IPS-18a (cell line): Measurements from ENCODE around the gene CFAP43.

ENCODE experiments used
- H3K27ac ChIP-seq: one replicate; pipeline ENCODE4 v1.5.1; 2013; ENCODE audit warnings: low read length
- H3K27me3 ChIP-seq: one replicate; pipeline ENCODE4 v1.6.1; 2013; ENCODE audit warnings: mild to moderate bottlenecking, low read length; ENCODE audit not compliant: control insufficient read depth, insufficient read depth
- H3K36me3 ChIP-seq: one replicate; pipeline ENCODE4 v1.6.1; 2013; ENCODE audit warnings: low read depth, low read length; ENCODE audit not compliant: control insufficient read depth
- H3K4me1 ChIP-seq: one replicate; pipeline ENCODE4 v1.6.1; 2013; ENCODE audit warnings: low read depth, low read length; ENCODE audit not compliant: control insufficient read depth
- H3K4me3 ChIP-seq: one replicate; pipeline ENCODE4 v1.5.1; 2013; ENCODE audit warnings: low read length
- H3K9ac ChIP-seq: one replicate; pipeline ENCODE4 v1.6.1; 2013; ENCODE audit warnings: mild to moderate bottlenecking, low read length, moderate library complexity
- H3K9me3 ChIP-seq: one replicate; pipeline ENCODE4 v1.6.1; 2013; ENCODE audit warnings: low read depth, low read length; ENCODE audit not compliant: control insufficient read depth

CFAP43 gene

DNA sequence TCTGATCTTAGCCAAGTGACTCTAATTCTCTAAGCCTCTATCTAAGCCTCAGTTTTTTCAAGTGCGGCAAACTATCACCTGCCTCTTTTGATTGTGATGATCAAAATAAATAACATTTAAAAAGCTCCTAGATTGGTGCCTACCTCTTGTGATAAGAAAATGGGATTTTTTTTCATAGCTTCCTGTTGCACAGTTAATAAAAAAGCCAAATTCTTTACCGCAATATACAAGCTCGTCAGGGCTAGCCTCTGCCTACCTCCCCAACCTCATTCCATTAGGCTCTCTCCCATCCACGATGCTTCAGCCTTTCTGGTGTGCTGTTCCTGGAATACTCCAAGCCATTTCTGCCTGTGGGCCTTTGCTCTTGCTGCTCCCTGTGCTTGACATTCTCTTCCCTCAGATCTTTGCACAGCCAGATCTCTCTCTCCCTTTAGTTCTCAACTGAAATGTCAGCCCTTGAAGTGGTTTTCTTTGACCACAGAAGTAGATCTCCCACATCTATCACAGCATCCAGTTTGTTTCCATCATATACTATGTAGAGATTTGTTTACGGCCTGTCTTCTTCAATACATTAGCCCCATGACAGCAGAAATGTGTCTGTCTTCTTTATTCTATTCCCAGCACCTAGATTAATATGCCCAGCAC lies 61.4 kb downstream of the CFAP43 start:
- H3K27ac ChIP-seq = no peak overlapping the region
- no peak overlapping the region for H3K4me3 ChIP-seq
- no peaks in the 10 kb centered on the region for H3K27me3 ChIP-seq
- no peaks in the 10 kb centered on the region for H3K36me3 ChIP-seq
- H3K9me3 ChIP-seq = no peaks in the 10 kb centered on the region
- no peak overlapping the region for H3K9ac ChIP-seq
- H3K4me1 ChIP-seq = no peaks in the 10 kb centered on the region

DNA sequence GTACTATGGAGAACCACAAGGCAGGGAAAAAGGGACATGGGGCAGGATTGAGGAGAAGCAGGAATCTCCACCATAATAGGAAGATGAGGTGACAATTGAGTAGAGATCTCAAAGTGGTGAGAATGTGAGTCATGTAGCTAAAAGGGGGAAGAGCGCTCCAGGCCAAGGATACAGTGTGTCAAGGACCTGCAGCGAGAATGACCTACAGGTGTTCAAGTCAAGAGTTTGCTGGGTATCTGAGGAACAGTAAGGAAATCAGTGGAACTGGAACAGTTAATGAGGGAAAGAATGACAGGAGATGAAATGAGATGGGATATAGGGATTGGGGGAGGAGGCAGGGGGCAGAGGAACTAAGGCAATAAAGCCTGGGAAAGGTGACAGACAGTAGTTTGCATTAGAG lies 76.6 kb downstream of the CFAP43 start:
- Histone ChIP-seq H3K27ac (no peak overlapping the region), H3K36me3 (no peaks in the 10 kb centered on the region), H3K4me3 (no peak overlapping the region), H3K27me3 (no peaks in the 10 kb centered on the region), H3K4me1 (no peaks in the 10 kb centered on the region), H3K9ac (no peak overlapping the region), H3K9me3 (no peaks in the 10 kb centered on the region)

DNA sequence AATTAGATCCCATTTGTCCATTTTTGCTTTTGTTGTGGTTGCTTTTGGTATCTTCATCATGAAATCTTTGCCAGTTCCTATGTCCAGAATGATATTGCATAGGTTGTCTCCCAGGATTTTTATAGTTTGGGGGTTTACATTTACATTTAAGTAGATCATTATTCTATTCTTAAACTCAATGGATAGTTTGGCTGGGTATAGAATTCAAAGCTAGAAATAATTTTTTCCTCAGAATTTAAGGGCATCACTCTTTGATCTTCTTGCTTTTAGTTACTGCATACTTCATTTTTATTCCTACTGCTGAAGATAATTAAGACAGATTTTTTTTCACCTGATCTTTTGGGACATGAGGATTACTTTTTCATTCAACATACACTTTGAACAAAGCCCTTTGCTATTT lies 80.4 kb downstream of the CFAP43 start:
- no peak overlapping the region for H3K9ac ChIP-seq

DNA sequence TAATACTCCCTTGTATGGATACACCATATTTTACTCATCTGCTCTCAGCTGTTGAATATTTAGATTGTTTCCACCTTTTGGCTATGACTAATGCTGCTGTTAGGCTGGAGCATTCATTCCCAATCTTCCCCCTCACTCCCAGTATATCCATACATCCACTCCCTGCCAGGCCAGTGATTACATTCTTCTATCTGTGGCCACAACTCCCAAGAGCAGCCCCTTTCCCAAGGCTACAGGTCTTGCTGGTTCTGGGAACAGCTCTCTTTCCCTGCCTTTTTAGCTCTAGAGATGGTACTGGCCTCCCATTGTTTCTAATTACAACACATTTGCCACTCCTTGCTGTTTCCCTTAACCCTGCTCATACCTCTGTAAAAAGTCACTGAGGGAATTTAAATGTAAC lies 82.0 kb downstream of the CFAP43 start:
- Histone ChIP-seq H3K4me3 (no peak overlapping the region), H3K27me3 (no peaks in the 10 kb centered on the region), H3K27ac (no peak overlapping the region)

More for the DNA sequence above, 80.4 kb downstream of the CFAP43 start:
- no peak overlapping the region for H3K4me3 ChIP-seq
- H3K4me1 ChIP-seq = peaks cover 8% of the 10 kb centered on the region
- no peak overlapping the region for H3K27ac ChIP-seq
- H3K9me3 ChIP-seq = no peaks in the 10 kb centered on the region
- no peaks in the 10 kb centered on the region for H3K27me3 ChIP-seq
- no peaks in the 10 kb centered on the region for H3K36me3 ChIP-seq

DNA sequence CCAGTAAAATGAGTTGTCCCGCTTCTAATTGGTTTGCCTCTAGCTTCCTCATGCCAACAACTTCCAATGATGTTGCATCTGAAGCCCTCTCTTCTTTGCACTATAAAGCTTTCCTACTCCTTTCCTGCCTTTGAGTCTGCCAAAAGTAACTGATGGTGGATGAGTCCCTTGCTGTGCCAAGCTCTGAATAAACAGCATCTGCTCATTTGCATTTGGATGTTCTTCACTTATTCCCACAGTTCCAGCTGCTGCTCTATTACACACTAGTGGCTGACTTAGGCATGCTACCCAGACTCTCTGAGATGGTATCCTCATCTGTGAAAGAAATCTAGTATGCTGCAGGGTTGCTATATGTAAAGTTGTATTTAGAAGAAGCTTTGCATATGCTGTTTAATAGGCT lies 85.3 kb downstream of the CFAP43 start:
- Histone ChIP-seq H3K4me3 (no peak overlapping the region), H3K27me3 (no peaks in the 10 kb centered on the region), H3K36me3 (no peaks in the 10 kb centered on the region), H3K9me3 (no peaks in the 10 kb centered on the region), H3K27ac (no peak overlapping the region), H3K9ac (no peak overlapping the region), H3K4me1 (peaks cover 19% of the 10 kb centered on the region)

More for the DNA sequence above, 82.0 kb downstream of the CFAP43 start:
- H3K9me3 ChIP-seq = no peaks in the 10 kb centered on the region
- H3K4me1 ChIP-seq = peaks cover 11% of the 10 kb centered on the region
- no peaks in the 10 kb centered on the region for H3K36me3 ChIP-seq
- no peak overlapping the region for H3K9ac ChIP-seq

DNA sequence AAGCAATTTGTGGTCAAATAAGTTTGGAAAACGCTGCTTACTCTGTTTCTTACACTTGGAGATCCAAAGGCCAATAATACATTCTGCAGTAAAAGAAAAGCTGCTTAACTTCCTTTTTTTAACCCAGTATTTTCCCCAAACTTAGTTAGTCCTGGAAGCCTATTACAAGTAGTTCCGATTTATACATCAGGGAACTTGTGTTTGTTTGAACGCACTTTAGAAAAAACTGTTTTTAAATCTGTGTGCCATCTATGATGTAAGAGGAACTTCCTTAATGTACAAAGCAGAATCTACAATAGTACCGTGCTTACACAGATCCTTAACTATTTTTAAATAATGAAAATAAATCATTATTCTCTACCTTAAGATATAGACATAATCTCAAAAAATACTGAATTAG lies 87.2 kb downstream of the CFAP43 start:
- Histone ChIP-seq H3K27me3 (no peaks in the 10 kb centered on the region), H3K9ac (no peak overlapping the region), H3K36me3 (no peaks in the 10 kb centered on the region), H3K4me3 (no peak overlapping the region), H3K9me3 (no peaks in the 10 kb centered on the region), H3K27ac (no peak overlapping the region), H3K4me1 (peaks cover 22% of the 10 kb centered on the region)

DNA sequence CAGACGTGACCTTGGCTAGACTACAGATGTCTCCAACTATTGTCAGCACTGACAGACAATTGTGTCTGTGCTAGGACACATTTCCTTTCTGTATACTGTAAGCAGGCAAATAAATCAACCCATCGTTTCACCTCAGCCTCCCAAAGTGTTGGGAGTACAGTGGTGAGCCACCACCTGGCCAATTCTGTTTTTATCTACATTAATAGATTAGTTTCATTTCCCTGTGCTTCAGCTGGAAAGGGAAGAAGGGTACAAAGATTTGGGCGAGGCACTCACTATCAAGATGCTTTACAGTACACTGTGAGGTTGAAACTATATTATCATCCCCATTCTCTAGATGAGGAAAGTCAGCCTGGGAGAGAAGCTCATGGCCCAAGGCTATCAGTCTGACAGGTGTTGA lies 88.3 kb downstream of the CFAP43 start:
- H3K9me3 ChIP-seq = no peaks in the 10 kb centered on the region
- H3K4me1 ChIP-seq = peaks cover 22% of the 10 kb centered on the region
- no peak overlapping the region for H3K27ac ChIP-seq
- H3K36me3 ChIP-seq = no peaks in the 10 kb centered on the region
- no peak overlapping the region for H3K9ac ChIP-seq
- H3K27me3 ChIP-seq = no peaks in the 10 kb centered on the region
- no peak overlapping the region for H3K4me3 ChIP-seq

DNA sequence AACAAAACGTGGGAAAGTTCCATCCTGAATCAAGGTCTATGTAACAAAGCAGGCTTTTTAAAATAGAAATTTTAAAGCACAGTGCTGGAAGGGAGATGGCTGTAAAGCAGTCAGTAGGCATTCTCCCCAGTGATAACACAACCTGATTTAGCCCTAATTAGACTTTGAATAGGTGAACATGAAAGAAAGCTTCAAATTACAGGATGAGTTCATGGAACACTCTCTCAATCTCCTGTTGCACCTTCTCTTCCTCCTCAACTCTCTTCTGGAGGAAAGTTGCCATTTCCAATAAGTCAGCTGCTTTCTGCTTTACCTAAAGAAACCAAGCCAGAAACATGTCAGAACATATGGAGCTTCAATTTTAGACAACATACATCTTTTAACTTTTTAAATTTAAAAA lies 90.1 kb downstream of the CFAP43 start:
- Histone ChIP-seq H3K27ac (peak overlapping the region; percentile 20), H3K4me3 (peak overlapping the region; percentile 28), H3K36me3 (no peaks in the 10 kb centered on the region)

DNA sequence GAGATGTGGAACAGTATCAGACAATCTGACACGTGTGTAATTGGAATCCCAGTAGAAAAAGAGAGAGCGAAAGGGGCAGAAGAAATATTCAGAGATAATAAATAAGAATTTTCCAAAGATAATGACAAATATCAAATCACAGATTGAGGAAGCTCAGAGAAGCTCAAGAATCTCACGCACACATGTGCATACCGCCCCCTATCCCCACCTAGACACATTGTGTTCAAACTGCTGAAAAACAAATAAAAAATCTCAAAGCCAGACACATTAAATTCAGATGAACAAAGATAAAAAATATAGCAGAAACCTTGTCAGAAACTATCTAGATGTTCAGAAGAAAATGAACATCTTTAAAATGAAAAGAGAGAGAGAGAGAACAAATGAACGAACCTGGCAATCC lies 92.9 kb downstream of the CFAP43 start:
- H3K4me1 ChIP-seq = peaks cover 12% of the 10 kb centered on the region
- H3K9me3 ChIP-seq = no peaks in the 10 kb centered on the region
- no peaks in the 10 kb centered on the region for H3K27me3 ChIP-seq
- no peak overlapping the region for H3K27ac ChIP-seq
- H3K9ac ChIP-seq = no peak overlapping the region
- no peaks in the 10 kb centered on the region for H3K36me3 ChIP-seq
- H3K4me3 ChIP-seq = no peak overlapping the region

More for the DNA sequence above, 90.1 kb downstream of the CFAP43 start:
- Histone ChIP-seq H3K9ac (no peak overlapping the region), H3K4me1 (peaks cover 18% of the 10 kb centered on the region), H3K9me3 (no peaks in the 10 kb centered on the region), H3K27me3 (no peaks in the 10 kb centered on the region)

DNA sequence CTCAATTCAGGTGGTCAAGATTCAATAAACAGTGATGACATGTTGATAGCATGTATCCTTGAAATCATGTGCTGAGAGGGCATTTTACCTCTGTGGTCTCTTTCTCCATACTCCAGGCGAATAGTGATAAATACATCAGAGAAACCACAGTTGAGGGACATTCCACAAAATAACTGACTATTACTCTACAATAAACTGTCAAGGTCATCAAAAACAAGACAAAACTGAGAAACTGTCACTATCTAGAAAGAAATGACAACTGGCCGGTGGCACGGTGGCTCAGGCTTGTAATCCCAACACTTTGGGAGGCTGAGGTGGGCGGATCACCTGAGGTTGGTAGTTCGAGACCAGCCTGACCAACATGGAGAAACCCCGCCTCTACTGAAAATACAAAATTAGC lies 94.0 kb downstream of the CFAP43 start:
- no peak overlapping the region for H3K4me3 ChIP-seq
- no peaks in the 10 kb centered on the region for H3K36me3 ChIP-seq
- no peak overlapping the region for H3K27ac ChIP-seq
- H3K9me3 ChIP-seq = no peaks in the 10 kb centered on the region
- no peaks in the 10 kb centered on the region for H3K27me3 ChIP-seq
- no peak overlapping the region for H3K9ac ChIP-seq
- peaks cover 12% of the 10 kb centered on the region for H3K4me1 ChIP-seq

DNA sequence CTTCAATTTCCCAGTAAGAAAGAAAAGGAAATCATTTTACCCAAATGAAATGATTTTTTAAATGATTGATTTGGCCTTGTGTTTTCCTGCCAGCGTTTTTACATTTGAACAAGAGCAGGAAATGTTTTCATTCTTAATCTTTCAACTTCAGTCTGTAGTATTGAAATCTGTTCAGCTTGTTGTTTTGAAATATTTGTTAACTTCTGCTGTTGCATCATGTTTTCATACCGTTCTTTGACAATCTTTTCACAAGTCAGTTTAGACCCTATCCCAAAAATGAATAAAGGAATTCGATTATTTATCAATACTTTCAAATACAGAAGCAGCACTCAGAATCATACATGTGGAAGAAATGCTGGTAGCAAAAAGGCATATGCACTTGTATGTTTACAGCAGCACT lies 102.1 kb downstream of the CFAP43 start:
- Histone ChIP-seq H3K27me3 (no peaks in the 10 kb centered on the region), H3K36me3 (peaks cover 3% of the 10 kb centered on the region), H3K9ac (no peak overlapping the region), H3K27ac (no peak overlapping the region), H3K9me3 (no peaks in the 10 kb centered on the region), H3K4me3 (no peak overlapping the region), H3K4me1 (peaks cover 4% of the 10 kb centered on the region)

DNA sequence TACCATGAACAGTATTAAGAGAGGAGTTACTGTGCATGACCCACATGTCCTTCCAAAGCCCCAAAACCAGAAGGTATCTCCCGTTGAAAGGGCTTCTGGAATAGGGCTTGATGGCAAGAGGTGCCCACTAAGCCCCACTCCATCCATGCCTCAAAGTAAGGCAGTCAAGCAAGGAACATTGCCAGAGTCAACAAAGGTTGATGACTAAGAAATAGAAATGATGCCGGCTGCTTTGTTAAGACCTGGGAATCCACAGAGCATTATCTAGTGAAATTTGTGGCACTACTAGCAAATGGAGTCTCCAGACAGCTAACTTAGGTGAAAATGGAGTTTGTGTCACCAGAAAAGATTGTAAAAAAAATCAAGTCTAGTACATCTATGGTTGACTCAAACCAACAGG lies 104.0 kb downstream of the CFAP43 start:
- H3K27ac ChIP-seq = no peak overlapping the region
- peaks cover 3% of the 10 kb centered on the region for H3K36me3 ChIP-seq
- no peaks in the 10 kb centered on the region for H3K27me3 ChIP-seq
- H3K9ac ChIP-seq = no peak overlapping the region
- peaks cover 4% of the 10 kb centered on the region for H3K4me1 ChIP-seq
- no peak overlapping the region for H3K4me3 ChIP-seq
- H3K9me3 ChIP-seq = no peaks in the 10 kb centered on the region
